HG03469 (cell line): Measurements from ENCODE around the gene DOCK9.

ENCODE experiments used
- ATAC-seq: cut with Tn5 transposase; IDR thresholded peaks from one replicate; pipeline ENCODE4 v1.9.1; 2021; ENCODE audit warnings: mild to moderate bottlenecking, moderate library complexity, moderate number of reproducible peaks; ENCODE audit not compliant: unreplicated experiment

The DOCK9 gene

GRCh38 chr13:98781470-98781869 is 196.4 kb downstream of the DOCK9 start:
- no peak for ATAC-seq

- ATAC-seq: no peak
These were observed 196.8 kb downstream of the DOCK9 start for GRCh38 chr13:98781045-98781444.

GRCh38 chr13:98780451-98780850 is 197.4 kb downstream of the DOCK9 start:
- no peak for ATAC-seq

GRCh38 chr13:98779695-98780094 is 198.2 kb downstream of the DOCK9 start:
- no peak for ATAC-seq

GRCh38 chr13:98778749-98779148 is 199.1 kb downstream of the DOCK9 start:
- no peak for ATAC-seq

GRCh38 chr13:98776644-98777043 is 201.2 kb downstream of the DOCK9 start:
- ATAC-seq: no peak

- ATAC-seq: no peak
These were observed 201.8 kb downstream of the DOCK9 start for GRCh38 chr13:98775844-98776598.

- ATAC-seq: no peak
These were observed 202.5 kb downstream of the DOCK9 start for GRCh38 chr13:98775386-98775785.

- ATAC-seq: no peak
These were observed 203.1 kb downstream of the DOCK9 start for GRCh38 chr13:98774776-98775175.

- no peak for ATAC-seq
These were observed 203.9 kb downstream of the DOCK9 start for GRCh38 chr13:98773921-98774320.

- no peak for ATAC-seq
These were observed 204.9 kb downstream of the DOCK9 start for GRCh38 chr13:98772794-98773452.

- no peak for ATAC-seq
These were observed 205.8 kb downstream of the DOCK9 start for GRCh38 chr13:98771838-98772611.

GRCh38 chr13:98769736-98770135 is 208.1 kb downstream of the DOCK9 start:
- no peak for ATAC-seq

- no peak for ATAC-seq
These were observed 209.3 kb downstream of the DOCK9 start for GRCh38 chr13:98768522-98768921.

- ATAC-seq: no peak
These were observed 211.2 kb downstream of the DOCK9 start for GRCh38 chr13:98766697-98767096.

- ATAC-seq: no peak
These were observed 211.8 kb downstream of the DOCK9 start for GRCh38 chr13:98765996-98766519.

GRCh38 chr13:98761986-98762616 is 215.8 kb downstream of the DOCK9 start:
- ATAC-seq: no peak

GRCh38 chr13:98761126-98761985 is 216.5 kb downstream of the DOCK9 start:
- ATAC-seq: peak; percentile 60

GRCh38 chr13:98755729-98756128 is 222.1 kb downstream of the DOCK9 start:
- ATAC-seq: no peak

GRCh38 chr13:98755116-98755515 is 222.7 kb downstream of the DOCK9 start:
- no peak for ATAC-seq
